ENCODE measurements around the gene GTPBP2.

DNA sequence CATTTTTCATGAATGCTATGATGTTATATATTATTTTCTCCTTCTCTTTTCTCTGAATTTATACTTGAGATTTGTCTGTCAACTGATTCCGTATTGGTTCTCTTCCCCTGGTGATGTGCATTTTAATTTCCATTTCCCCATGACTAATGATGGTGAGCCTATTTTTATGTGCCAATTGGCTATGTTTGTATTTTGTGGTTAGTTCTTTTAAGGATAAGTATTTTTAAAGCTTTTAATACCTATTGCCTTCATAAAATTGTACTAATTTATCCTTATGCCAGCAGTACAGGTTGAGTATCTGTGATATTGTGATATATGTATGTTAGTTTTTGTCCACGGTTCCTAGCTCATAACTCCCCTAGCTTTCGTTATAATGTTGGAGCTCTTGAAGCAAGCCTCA, 50.3 kb downstream of the GTPBP2 start:
- TF ChIP-seq POLR2AphosphoS5 (IDR thresholded peaks at IDR 0.05; ENCODE audit: low read depth, low read length) (no peak), JUN (IDR thresholded peaks at IDR 0.05; ENCODE audit: low read depth, low read length) (no peak), RNF2 (IDR thresholded peaks at IDR 0.05; ENCODE audit: borderline replicate concordance, low read depth, low read length, missing control alignments, poor library complexity, severe bottlenecking) (no peak), HDAC2 (IDR thresholded peaks at IDR 0.05; ENCODE audit: borderline replicate concordance in 1 of 2, low read depth in 2 of 2, low read length in 2 of 2) (no peak), JUND (IDR thresholded peaks at IDR 0.05; ENCODE audit: low read length) (no peak), SRF (IDR thresholded peaks at IDR 0.05; ENCODE audit: low read depth, low read length) (no peak), POLR2A (IDR thresholded peaks at IDR 0.05; ENCODE audit: control extremely low read depth in 1 of 2, low read depth in 2 of 2, low read length in 2 of 2) (no peak)
- TF ChIP-seq, protein P1, sequence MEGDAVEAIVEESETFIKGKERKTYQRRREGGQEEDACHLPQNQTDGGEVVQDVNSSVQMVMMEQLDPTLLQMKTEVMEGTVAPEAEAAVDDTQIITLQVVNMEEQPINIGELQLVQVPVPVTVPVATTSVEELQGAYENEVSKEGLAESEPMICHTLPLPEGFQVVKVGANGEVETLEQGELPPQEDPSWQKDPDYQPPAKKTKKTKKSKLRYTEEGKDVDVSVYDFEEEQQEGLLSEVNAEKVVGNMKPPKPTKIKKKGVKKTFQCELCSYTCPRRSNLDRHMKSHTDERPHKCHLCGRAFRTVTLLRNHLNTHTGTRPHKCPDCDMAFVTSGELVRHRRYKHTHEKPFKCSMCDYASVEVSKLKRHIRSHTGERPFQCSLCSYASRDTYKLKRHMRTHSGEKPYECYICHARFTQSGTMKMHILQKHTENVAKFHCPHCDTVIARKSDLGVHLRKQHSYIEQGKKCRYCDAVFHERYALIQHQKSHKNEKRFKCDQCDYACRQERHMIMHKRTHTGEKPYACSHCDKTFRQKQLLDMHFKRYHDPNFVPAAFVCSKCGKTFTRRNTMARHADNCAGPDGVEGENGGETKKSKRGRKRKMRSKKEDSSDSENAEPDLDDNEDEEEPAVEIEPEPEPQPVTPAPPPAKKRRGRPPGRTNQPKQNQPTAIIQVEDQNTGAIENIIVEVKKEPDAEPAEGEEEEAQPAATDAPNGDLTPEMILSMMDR (IDR thresholded peaks at IDR 0.05; ENCODE audit: control extremely low read depth in 1 of 3, insufficient read depth in 1 of 3, low read depth in 1 of 3, low read length in 3 of 3), result no peak
